Measurements from ENCODE around the gene TPD52L1.
"Not testable (repeated sequence)": the region's sequence is repeated elsewhere in the genome, so short reads cannot be mapped to it uniquely, and the experiment has no call there.

Gene TPD52L1

GRCh38 chr6:125144822-125145221 is 8.8 kb upstream of the TPD52L1 start:
- no peak for DNase-seq

GRCh38 chr6:125149256-125150144 is 4.1 kb upstream of the TPD52L1 start:
- DNase-seq: no peak

GRCh38 chr6:125151700-125152099 is 1.9 kb upstream of the TPD52L1 start:
- DNase-seq: no peak

GRCh38 chr6:125154118-125154760 is 666 bp downstream of the TPD52L1 start:
- DNase-seq: no peak

- DNase-seq: no peak
Measured at GRCh38 chr6:125154761-125155135, 1.2 kb downstream of the TPD52L1 start.

- no peak for DNase-seq
Measured at GRCh38 chr6:125155344-125155743, 1.8 kb downstream of the TPD52L1 start.

GRCh38 chr6:125156496-125156895 is 2.9 kb downstream of the TPD52L1 start:
- DNase-seq: no peak

GRCh38 chr6:125157280-125157679 is 3.7 kb downstream of the TPD52L1 start:
- DNase-seq: no peak

GRCh38 chr6:125157725-125158124 is 4.2 kb downstream of the TPD52L1 start:
- DNase-seq: no peak

- DNase-seq: not testable (repeated sequence)
Measured at GRCh38 chr6:125163339-125163738, 9.8 kb downstream of the TPD52L1 start.

GRCh38 chr6:125163811-125164210 is 10.2 kb downstream of the TPD52L1 start:
- DNase-seq: no peak

GRCh38 chr6:125164696-125165095 is 11.1 kb downstream of the TPD52L1 start:
- DNase-seq: no peak

- DNase-seq: no peak
Measured at GRCh38 chr6:125165256-125165655, 11.7 kb downstream of the TPD52L1 start.

GRCh38 chr6:125165776-125166175 is 12.2 kb downstream of the TPD52L1 start:
- DNase-seq: no peak

- no peak for DNase-seq
Measured at GRCh38 chr6:125166711-125167110, 13.1 kb downstream of the TPD52L1 start.

- DNase-seq: no peak
Measured at GRCh38 chr6:125167579-125167978, 14.0 kb downstream of the TPD52L1 start.

- DNase-seq: no peak
Measured at GRCh38 chr6:125169058-125169457, 15.5 kb downstream of the TPD52L1 start.

- DNase-seq: no peak
Measured at GRCh38 chr6:125169522-125169921, 15.9 kb downstream of the TPD52L1 start.

GRCh38 chr6:125170376-125170775 is 16.8 kb downstream of the TPD52L1 start:
- DNase-seq: no peak

GRCh38 chr6:125173341-125174095 is 19.9 kb downstream of the TPD52L1 start:
- DNase-seq: no peak

- DNase-seq: no peak
Measured at GRCh38 chr6:125174626-125175025, 21.1 kb downstream of the TPD52L1 start.

GRCh38 chr6:125175466-125176048 is 22.0 kb downstream of the TPD52L1 start:
- no peak for DNase-seq

Data from NCI-H2081 treated with DMSO at 0.1 percent for 48 hours (cell line).